Activated naive CD8-positive, alpha-beta T cell treated with anti-CD3 and anti-CD28 coated beads, Interleukin-2, amount 50 U/mL, for 16 hours (primary cell): Measurements from ENCODE around the gene TNFSF8.

Experiments used
- DNase-seq: peaks from one replicate; pipeline ENCODE4 v3.0.0-alpha.2; 2020; ENCODE audit warnings: low read depth, low spot score

The TNFSF8 gene

DNA sequence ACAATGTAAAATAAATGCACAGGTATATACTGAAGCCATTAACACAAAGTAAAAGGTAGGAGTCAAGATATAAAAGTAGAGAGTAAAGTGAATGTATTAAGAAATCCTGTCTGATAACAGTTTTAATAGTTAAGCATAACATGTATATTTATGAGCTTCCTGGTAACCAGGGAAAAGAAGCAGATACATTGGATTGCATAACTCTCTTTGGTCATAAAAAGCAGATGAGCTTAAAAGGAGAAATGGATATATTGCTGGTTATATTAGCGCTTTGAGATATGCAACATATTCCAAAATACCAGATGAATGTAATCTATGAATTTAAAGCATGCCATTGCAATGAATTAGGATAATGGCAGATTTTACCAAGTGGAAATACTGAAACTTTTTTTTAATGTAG lies 6.2 kb upstream of the TNFSF8 start:
- DNase-seq = no peak

DNA sequence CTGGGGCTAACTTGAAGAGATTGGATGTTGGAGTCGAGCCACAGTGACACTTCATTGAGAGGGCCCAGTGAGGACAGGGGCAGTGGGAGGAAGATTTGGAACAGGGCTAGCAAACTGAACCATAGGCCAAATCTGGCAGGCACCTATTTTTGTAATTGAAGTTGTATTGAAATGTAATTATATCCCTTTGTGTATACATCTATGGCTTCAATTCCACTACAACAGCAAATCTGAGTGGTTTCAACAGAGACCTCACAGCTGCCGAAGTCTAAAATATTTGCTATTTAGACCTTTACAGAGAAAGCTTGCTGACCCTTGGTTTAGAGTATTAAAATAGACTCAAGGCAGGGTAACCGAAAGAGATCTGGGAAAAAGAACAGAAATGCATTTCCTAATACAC lies 4.7 kb upstream of the TNFSF8 start:
- DNase-seq = no peak

DNA sequence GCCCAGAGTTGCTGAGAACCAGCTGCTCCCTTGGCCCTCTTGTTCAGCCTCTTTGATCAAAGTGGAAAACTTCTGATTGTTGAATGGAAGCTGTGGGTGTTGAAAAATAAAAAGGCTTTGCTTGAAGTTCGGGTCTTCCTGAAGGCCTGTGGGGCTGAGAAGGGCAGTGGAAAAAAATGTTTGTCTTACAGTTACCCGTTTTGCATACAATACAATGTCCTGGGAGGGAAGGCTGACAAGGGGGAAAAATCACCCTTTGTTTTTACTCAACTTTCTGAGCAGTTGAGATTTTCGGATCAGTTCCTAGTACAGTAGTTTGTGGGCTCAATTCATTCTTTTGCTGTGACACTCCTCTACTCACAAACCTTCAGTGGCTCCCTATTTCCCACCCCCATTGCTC lies 2.1 kb upstream of the TNFSF8 start:
- DNase-seq = no peak

DNA sequence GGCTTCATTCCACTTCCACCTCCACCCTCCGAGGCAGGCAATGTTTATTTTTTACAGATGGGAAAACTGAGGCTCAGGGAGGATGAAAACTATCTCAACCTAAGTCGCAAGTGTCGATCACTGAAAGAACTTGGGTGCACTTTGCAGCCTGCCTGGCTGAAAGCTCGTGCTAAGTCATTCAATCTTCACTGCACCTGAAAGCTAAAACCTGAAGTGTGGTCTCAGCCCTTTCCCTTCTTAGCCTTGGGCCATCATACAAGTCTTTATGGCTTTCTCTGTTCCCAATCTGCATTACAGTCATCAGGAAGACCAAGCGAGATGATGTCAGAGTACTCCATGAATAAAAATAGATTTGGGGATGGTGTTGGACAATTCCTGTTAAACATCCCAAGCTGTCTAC lies 1.0 kb upstream of the TNFSF8 start:
- no peak for DNase-seq

DNA sequence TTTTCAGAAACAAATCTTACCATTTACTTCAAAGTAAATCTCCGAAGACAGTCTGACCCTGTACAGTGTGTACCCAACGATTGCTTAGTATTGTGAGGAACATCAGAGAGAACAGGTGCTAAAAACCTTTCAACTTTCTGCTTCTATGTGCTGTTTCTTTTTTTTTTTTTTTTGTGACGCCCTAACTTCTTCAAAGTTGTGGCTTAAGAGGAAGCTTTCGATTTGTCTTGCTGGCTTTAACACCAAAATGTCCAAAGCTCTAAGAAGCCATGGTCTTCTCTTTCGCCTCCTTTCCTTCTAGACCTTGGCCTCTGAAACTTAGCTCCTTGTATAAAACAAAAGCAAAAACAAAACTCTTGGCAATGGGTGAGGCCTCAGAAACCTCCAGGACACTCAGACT lies 1.2 kb downstream of the TNFSF8 start:
- no peak for DNase-seq

DNA sequence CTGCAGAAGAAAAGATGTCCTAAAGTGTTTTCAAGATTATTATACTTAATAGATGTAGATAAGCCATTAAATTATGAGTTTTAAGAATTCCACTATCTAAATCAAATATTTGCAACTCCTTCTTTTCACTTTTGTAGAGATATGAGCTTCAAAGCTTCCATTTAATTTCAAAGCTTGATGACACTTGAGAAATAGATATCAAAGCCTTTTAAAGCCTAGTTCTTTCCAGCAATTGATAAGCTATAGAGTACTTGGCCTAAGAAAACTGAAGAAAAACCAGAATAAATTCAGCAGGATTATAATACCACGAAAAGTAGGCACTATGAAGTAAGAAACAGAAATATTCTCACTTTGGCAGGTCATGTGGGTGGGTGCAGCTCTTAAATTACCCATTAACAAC lies 1.7 kb downstream of the TNFSF8 start:
- DNase-seq = no peak

DNA sequence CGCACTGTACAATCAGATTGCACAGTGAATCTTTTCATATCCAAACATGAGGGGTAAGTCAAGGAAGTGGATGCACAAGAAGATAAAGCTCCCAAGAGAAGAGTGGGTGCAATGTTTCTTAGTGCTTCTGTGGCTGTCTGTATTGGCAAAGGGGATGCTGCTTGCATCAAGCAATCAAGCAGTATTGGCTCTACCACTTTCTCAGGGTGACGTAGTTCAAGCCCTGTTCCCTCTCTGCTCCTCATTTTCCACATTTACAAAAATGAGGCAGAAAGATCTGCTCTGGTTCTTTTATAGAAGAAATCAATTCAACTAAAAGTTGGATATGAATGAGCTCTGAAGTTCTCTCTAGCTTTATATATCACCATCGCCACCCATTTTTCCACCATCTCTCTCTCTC lies 2.3 kb downstream of the TNFSF8 start:
- no peak for DNase-seq

DNA sequence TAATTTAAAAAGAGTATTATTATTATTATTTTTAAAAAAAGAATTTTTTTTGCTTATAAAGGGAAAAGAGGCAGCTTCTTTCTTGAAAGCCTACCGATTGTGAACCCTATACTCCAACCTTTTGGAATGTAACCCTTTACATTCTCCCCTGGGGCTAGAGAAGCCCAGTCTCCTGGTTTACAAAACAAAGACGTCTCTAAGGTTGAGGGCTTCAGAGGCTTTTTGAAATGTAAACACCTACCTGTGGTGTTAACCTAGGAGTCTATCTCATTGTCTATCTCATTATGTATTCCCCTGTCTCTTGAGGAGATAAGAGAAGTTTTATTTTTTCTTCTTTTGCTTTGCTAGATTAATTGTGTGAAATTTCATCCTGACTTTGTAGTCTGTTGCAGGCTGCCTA lies 4.7 kb downstream of the TNFSF8 start:
- no peak for DNase-seq

DNA sequence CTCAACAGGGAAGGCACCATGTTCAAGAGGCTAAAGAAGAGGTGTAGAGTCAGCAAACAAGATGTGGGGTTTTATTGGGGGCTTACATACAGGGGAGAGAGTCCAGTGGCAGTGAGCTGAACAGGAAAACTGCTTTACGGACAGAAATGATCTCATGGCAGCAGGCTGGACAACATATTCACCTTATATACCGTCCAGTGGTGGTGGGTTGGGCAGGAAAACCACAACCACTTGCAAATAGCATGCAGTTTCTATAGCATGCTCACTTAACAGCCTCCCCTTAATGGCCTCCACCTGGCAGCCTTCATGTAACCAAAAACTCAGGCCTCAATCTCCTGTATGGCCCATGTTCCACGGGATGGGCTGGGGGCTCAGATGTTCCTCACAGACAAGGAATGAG lies 5.4 kb downstream of the TNFSF8 start:
- DNase-seq = no peak

DNA sequence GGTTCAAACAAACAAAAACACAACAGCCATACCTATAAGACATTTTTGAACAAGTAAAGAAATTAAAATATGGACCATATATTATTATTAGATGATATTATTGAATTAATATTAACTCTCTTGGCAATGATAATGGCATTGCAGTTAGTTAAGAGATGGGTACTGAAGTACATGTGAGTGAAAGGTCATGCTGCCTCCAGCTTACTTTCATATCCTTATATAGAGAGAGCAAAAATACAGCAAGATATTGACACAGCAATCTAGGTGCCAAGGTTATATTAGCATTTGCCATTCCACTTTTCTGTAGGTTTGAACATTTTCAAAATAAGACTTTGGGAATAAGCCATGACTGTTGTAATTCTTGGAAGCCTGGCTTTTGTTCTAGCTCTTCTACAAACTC lies 6.1 kb downstream of the TNFSF8 start:
- no peak for DNase-seq

DNA sequence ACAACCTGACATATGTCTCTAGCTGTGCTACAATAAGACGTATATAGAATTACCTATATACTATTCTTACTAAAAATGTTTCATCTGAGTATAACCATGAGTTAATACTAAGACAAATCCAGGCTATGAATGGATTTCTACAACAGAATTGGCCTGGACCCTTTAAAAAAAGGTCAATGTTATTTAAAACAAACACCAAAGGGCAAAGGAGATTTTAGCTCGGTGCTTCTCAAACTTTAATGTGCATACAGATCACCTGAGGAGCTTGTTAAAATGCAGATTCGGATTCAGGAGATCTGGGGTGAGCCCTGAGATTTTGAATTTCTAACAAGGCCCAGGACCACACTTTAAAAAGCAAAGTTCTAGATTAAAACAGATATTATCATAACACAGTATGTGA lies 6.5 kb downstream of the TNFSF8 start:
- DNase-seq = no peak

DNA sequence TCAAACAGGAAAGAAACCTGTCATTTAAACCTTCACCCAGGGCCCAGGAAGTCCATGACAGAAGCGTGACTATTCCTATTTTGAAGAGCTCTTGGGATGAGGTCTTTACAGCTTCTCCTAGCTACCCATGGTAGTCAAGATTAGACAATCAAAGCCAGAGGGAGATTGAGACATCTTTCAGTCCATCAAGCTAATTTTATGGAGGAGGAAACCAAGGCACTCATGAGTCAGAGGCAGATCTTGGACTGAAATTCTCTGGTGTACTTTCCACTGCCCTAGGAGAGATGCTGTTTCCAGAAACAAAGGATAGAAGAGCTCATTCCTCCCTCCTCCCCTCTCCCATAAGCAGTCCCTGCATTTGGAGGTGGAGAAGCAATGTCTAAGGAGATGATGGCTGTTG lies 9.2 kb downstream of the TNFSF8 start:
- no peak for DNase-seq

DNA sequence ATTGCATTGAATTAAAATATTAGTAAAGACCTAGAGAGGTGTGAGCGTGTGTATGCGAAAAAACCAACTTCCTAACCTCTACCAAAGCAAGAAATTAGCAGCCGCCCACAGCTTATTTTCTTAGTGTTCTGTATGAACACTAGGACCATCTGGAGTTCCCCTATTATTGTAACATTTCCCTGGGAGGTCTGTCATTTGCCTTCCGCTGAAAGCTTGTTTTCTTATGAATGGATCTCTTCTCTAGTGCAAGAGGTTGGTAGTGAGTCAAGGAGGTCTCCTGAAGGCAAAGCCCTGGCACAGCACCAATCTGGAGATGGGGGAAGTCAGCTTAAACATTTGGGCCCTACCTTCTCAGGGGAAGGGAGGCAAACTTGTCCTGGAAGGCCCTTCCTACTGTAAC lies 10.8 kb downstream of the TNFSF8 start:
- DNase-seq = no peak

DNA sequence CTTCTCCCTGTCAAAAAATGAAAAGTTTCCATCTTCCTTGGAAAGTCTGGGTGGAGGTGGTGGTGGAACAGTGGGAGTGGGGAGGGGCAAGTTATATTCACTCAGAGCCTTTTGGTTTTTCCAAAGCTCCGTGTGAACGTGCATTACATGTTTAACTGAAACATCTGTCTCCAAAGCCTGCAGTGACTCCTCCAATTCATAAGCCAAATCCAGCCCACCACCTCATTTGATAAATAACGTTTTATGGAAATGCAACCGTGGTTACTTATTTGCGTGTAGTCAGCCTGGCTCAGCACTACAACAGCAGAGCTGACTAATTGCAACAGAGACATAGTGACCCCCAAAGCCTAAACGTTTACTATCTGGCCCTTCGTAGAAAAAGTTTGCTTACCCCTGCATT lies 13.9 kb downstream of the TNFSF8 start:
- DNase-seq = no peak

DNA sequence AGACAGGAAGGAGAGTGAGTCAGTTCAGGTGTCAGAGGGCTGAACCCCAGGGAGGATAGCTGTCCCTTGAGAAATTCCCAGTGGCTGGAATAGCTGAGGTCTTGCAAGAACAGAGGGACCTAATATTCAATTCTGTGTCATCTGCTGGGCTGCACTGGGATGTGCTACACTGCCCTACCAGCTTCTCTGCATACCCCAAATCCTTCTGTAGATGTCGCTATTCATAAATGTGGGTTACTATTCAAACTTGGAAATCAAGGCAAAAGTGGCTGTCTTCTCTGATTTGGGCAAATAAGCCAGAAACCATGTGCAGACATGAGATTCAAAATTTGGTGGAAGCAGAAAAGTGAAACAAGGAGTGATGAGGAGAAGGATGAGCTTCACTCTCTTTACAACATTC lies 16.3 kb downstream of the TNFSF8 start:
- DNase-seq = no peak

DNA sequence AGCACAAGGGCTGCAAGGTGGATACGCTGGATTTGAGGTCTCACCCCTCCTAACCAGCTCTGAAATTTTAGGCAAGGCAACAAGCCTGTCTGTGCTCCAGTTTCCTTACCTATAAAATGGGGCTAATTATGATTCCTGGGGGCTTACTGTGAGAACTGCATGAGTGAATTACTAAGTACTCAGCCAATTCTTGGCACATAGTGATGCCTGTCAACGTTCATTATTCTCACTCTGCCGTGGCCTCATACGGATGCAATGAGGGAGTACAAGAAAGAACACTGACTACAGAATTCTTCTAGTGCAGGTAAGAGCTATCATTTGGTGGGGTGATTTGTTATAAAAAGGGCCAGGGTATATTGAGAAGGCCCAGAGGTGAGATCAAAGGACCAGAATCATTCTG lies 16.7 kb downstream of the TNFSF8 start:
- no peak for DNase-seq

DNA sequence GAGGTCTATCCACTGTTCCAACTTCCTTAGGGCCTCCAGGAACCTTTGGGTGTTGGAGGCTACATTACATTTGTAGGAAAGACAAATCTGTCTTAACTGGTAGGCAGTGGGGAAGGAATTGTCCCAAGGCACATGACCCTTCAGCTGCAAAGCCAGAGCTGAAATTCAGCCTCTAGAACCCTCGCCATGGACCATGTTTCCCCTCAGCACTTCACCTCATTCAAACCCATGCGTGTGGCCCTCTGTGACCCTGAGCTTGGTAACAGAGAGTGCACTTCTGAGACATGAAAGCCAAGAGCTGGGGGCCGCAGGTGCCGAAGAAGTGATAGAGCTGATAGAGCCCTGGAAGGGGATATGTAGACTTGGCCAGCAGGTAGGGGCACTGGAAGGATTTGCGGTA lies 17.2 kb downstream of the TNFSF8 start:
- no peak for DNase-seq

DNA sequence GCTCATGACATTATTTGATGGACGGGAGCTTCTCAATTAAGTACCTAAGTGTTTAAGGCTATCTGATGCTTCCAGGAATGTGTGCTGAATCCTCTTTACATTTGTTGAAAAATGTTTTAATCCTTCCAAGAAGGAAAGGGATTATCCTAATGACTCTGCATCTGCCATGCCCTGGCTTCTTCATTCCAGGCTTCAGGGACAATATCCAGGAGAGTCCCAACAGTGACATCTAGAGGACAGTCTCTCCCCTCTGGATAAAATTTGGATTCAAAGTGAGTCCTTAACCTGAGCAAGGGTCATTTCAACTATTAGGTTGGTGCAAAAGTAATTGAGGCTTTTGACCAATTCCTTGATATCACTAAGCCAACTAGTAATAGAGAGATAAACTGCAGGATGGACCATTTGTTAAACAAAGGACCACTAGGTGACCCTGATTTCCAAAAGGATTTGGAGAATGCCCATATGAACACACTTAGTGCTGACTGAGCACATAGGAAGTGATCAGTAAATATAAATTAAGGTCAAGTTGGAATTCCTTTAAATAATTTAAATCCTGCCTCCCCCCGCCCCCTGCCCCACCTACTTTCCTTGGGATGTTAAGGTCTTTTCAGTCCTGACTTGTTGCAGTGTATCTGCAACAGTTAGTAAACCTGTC lies 19.1 kb downstream of the TNFSF8 start:
- DNase-seq = no peak

DNA sequence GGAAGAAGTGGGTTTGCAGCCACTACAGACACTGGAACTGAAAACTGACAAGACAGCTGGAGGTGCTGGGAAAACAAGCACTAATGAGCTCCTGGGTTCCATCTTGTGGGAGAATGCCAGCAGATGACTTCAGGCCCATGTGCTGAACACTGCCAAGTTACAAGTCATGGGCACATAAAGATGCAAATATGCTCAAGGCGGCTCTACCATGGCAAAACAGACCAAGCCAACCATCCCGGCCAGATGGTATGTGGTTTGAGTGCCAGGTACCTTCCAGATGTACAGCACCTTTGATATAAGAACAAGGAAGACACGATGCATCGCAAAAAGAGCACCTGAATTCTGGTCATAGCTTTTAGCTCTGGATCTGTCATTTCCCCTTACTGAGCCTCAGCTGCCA lies 19.9 kb downstream of the TNFSF8 start:
- DNase-seq = no peak

DNA sequence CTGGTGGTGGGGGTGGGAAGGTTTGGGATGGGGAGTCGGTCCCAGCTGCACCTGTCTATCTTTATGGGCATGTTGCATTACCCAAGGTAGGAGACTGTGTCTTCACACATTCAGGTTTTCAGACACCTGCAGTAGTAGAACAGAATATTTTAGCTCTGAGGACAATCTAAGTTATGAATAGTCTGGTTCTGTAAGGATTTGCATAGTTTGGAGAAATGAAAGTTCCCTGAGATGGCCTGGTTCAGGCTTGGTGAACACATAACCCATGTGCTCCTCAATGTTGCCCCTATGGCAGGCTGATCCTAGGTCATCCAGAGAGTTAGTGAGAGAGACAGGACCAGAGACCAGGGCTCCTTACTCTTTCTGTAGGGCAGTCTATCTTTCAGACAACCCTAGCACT lies 20.7 kb downstream of the TNFSF8 start:
- no peak for DNase-seq

DNA sequence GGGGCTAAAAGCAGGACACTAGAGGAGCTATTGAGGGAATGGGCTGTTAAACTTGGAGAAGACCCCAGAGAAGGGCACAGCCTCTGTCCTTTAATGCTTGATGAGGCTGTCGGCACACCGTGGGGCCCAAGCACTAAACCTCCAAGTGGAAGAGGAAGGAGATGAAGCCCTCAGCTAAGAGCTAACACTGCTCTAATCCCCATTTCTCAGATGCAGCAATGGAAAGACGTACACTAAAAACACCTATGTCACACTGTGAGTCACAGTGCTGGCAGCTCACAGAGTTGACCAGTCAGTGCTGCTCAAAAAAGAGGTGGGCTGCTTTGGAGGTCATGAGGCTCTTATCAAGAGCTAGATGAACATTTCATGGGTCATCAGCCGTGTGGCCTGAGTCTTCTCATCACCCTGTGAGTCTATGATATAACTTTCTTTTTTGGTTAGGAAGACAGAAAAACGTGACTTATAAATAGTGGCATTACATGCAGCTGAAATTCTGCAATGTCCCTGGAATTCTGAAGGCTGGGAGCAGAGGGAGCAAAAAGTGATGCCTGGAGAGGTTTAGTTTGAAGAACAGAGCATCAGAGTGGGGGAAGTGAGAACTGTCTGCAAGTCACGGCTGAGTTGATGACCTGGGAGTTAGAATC lies 21.5 kb downstream of the TNFSF8 start:
- no peak for DNase-seq

DNA sequence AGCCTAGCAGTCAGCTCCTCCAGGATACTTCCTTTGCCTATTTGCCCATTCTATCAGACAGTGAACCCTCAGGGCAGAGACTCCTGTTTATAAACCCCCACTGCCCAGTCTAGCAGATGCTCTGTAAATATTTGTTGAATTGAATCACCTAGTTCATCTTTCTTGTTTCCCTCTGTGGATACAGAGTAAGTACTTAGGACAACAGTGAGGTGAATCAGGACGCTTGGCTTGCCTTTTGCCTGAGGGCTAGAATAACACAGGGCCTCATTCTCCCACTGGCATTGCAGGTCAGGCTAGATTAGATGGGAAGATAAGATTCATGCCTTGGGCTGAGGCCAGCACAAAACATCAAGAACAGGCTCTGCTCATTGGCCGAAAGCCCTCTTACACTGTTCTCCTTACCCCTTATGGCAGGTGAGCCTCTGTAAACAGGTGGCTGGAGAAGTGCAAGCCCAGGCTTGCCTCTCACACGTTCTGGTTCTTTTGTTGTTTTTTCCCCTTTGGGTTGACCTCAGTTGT lies 22.2 kb downstream of the TNFSF8 start:
- DNase-seq = no peak

DNA sequence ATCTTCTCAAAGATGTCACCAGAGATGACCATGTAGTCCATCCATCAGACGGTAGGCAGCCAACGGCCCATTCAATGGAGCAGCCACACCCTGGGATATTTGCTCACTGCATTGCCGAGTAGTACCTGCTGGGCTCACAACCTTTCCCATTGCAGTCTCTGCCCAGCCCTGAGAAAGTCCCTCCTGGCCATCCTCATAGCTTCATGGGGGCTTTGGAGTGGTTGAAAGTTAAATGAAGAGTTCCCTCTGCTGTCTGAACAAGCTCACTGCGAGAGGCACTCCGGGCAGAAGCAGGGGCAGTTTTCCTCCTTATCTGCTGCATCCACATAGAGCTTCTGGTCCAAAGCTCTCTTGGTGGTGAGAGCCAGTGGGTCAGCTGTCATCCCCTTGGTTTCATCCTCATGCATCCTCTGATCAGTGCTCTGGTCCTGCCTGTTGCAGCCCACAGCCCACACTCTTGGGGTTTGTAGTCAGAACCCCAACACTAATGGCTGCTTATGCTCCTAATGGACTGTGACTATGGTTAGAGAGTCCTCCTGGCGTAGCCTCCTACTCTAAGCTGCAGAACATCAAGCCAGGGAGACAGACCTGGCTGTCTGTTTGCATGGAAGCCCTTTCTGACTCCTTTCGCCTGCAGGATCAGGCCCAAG lies 23.3 kb downstream of the TNFSF8 start:
- DNase-seq = no peak
